Measurements from ENCODE around the gene NFYA. TPM values are rescaled to one million over a fixed set of nuclear protein-coding genes. Genes with fewer than 3 reads are reported as not detected.

Gene NFYA
- total and polyA plus RNA-seq, 9 of the 15 experiments (the other 6 are each of a cell fraction or from before 2014, with no cell fraction given) = 7.3 to 37.1 (median 21.8) TPM

DNA sequence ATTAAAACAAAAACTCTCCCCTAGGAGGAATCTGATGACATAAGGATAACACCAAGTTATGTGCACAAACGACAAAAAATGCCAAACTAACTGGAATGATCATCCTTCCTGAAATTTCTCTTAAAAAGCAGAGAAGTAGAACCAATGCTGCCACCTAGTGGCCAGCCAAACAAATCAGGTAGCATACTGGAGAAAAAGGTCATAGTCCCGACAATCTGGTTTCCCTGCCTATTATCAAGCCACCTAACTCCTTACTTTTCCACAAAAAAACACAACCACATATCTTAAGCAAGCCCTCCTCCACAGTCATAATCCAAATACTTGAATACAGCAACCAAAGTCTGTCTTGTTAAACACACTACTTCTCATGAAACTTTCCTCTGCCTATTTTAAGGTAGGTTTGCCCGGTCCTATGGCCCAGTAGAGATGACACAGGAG lies 5.9 kb upstream of the NFYA start:
- in situ Hi-C loops (cut with MboI) (no loop called here), intact Hi-C loops (cut with micrococcal nuclease) (loop anchor here (2.0 to 5.0 kb wide), 2 partner anchors 40 to 60 kb away; no protein-coding TSS in a partner anchor)
- 0 out of 2 replicates have a peak, but pooled peaks have one; percentile 32 for TF ChIP-seq ZNF778 (CRISPR knock-in tag; IDR thresholded peaks at IDR 0.05)
- 0 out of 4 replicates have a peak, but pooled peaks of 1 of the 2 experiments have one; percentile 35 for TF ChIP-seq MAZ (CRISPR knock-in tag; conservative IDR thresholded peaks at IDR 0.05 in 1 of 2, IDR thresholded peaks at IDR 0.05 in 1 of 2)
- TF ChIP-seq FOXA3 (CRISPR knock-in tag; conservative IDR thresholded peaks at IDR 0.05 in 1 of 2, IDR thresholded peaks at IDR 0.05 in 1 of 2) = no peak
- no peak for TF ChIP-seq TARDBP (IDR thresholded peaks at IDR 0.05)
- TF ChIP-seq RAD21 (CRISPR knock-in tag; conservative IDR thresholded peaks at IDR 0.05 in 1 of 2, IDR thresholded peaks at IDR 0.05 in 1 of 2) = peak; percentile 76 to 79
- TF ChIP-seq ZNF75A (CRISPR knock-in tag; IDR thresholded peaks at IDR 0.05) = no peak
- TF ChIP-seq, protein P1, sequence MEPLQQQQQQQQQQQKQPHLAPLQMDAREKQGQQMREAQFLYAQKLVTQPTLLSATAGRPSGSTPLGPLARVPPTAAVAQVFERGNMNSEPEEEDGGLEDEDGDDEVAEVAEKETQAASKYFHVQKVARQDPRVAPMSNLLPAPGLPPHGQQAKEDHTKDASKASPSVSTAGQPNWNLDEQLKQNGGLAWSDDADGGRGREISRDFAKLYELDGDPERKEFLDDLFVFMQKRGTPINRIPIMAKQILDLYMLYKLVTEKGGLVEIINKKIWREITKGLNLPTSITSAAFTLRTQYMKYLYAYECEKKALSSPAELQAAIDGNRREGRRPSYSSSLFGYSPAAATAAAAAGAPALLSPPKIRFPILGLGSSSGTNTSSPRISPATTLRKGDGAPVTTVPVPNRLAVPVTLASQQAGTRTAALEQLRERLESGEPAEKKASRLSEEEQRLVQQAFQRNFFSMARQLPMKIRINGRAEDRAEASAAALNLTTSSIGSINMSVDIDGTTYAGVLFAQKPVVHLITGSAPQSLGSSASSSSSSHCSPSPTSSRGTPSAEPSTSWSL (CRISPR knock-in tag; IDR thresholded peaks at IDR 0.05; ENCODE audit: borderline replicate concordance) = no peak
- TF ChIP-seq ZNF316 (IDR thresholded peaks at IDR 0.05) = 0 out of 2 replicates have a peak, but pooled peaks have one; percentile 4
- TF ChIP-seq C11orf30 (IDR thresholded peaks at IDR 0.05; ENCODE audit: low read depth) = 0 out of 2 replicates have a peak, but pooled peaks have one; percentile 4
- TF ChIP-seq HDGF (IDR thresholded peaks at IDR 0.05) = peak; percentile 85
- no peak for TF ChIP-seq LARP7 (IDR thresholded peaks at IDR 0.05)
- TF ChIP-seq, protein P2, sequence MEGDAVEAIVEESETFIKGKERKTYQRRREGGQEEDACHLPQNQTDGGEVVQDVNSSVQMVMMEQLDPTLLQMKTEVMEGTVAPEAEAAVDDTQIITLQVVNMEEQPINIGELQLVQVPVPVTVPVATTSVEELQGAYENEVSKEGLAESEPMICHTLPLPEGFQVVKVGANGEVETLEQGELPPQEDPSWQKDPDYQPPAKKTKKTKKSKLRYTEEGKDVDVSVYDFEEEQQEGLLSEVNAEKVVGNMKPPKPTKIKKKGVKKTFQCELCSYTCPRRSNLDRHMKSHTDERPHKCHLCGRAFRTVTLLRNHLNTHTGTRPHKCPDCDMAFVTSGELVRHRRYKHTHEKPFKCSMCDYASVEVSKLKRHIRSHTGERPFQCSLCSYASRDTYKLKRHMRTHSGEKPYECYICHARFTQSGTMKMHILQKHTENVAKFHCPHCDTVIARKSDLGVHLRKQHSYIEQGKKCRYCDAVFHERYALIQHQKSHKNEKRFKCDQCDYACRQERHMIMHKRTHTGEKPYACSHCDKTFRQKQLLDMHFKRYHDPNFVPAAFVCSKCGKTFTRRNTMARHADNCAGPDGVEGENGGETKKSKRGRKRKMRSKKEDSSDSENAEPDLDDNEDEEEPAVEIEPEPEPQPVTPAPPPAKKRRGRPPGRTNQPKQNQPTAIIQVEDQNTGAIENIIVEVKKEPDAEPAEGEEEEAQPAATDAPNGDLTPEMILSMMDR (IDR thresholded peaks at IDR 0.05 in 2 of 3, conservative IDR thresholded peaks at IDR 0.05 in 1 of 3; ENCODE audit: insufficient read depth in 2 of 3, low read depth in 1 of 3, low read length in 3 of 3) = peak; percentile 72 to 89 (median 84)
- TF ChIP-seq BRD4 (IDR thresholded peaks at IDR 0.05) = no peak
- TF ChIP-seq, protein P3, sequence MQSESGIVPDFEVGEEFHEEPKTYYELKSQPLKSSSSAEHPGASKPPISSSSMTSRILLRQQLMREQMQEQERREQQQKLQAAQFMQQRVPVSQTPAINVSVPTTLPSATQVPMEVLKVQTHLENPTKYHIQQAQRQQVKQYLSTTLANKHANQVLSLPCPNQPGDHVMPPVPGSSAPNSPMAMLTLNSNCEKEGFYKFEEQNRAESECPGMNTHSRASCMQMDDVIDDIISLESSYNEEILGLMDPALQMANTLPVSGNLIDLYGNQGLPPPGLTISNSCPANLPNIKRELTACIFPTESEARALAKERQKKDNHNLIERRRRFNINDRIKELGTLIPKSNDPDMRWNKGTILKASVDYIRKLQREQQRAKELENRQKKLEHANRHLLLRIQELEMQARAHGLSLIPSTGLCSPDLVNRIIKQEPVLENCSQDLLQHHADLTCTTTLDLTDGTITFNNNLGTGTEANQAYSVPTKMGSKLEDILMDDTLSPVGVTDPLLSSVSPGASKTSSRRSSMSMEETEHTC (IDR thresholded peaks at IDR 0.05) = no peak

More for the DNA sequence above, 5.9 kb upstream of the NFYA start:
- Histone ChIP-seq H3K9me3 (replicated peaks; ENCODE audit: control insufficient read depth, insufficient read depth, low read depth, low read length) (no peaks in the 10 kb centered on the region), H4K20me1 (replicated peaks; ENCODE audit: control insufficient read depth, insufficient read depth, low read length) (no peaks in the 10 kb centered on the region), H3K27ac (ENCODE audit: extremely low read depth, low read depth, low read length) (no peak overlapping the region), H3K4me2 (ENCODE audit: insufficient read depth, low read length) (no peak overlapping the region), H2AFZ (ENCODE audit: low read depth, low read length) (no peak overlapping the region), H3K36me3 (ENCODE audit: control insufficient read depth, insufficient read depth, low read length) (peaks cover 82% of the 10 kb centered on the region), H3K27me3 (ENCODE audit: control insufficient read depth in 2 of 2, insufficient read depth in 2 of 2, low read length in 2 of 2) (no peaks in the 10 kb centered on the region), H3K9me1 (ENCODE audit: control insufficient read depth, insufficient read depth, low read length) (no peaks in the 10 kb centered on the region), H3K4me3 (no peak overlapping the region), H3K79me2 (ENCODE audit: control insufficient read depth, insufficient read depth, low read length) (peaks cover 16% of the 10 kb centered on the region), H3K4me1 (replicated peaks in 1 of 2; ENCODE audit: control insufficient read depth in 2 of 2, insufficient read depth in 2 of 2, low read length in 2 of 2) (peaks cover 0 to 9% of the 10 kb centered on the region in 2 experiments; a peak in 1 of 5 replicates), H3K9ac (ENCODE audit: insufficient read depth in 1 of 2, low read depth in 2 of 2, low read length in 2 of 2) (no peak overlapping the region)
- WGBS (ENCODE audit: insufficient coverage, low coverage, missing lambda C conversion rate) = 38% methylated on average over 3 of the region's 3 CpGs
- DNase-seq (ENCODE audit: extremely low read depth in 1 of 4, low spot score in 3 of 4) (peak; percentile 54 to 89 (median 56)), ATAC-seq (peak; percentile 20; the same call in 1 of the 3 replicates), FAIRE-seq (peak; percentile 82)
- no TSS peak for BruUV-seq (replicated peaks)
- CTCF ChIA-PET (ENCODE audit: low intra/inter-chr PET ratio) = interaction anchor here (1.1 to 4.0 kb wide), 4 partner anchors 29 to 172 kb away, joined by 4 to 26 read pairs (median 6); no protein-coding TSS in a partner anchor
- POLR2A ChIA-PET = no interaction called here

Data from K562 (cell line).